Activated naive CD4-positive, alpha-beta T cell treated with anti-CD3 and anti-CD28 coated beads, Interleukin-2, amount 50 U/mL, for 24 hours (primary cell): ENCODE results near the gene BLACAT1.
"Not testable (repeated sequence)": the region's sequence is repeated elsewhere in the genome, so short reads cannot be mapped to it uniquely, and the experiment has no call there.

ENCODE experiments used
- H3K27ac Mint-ChIP-seq: one replicate; pipeline ENCODE4 v1.8.0; 2021; ENCODE audit warnings: mild to moderate bottlenecking, mixed read lengths
- H3K27me3 Mint-ChIP-seq: one replicate; pipeline ENCODE4 v1.8.0; 2021; ENCODE audit warnings: mixed read lengths
- H3K36me3 Mint-ChIP-seq: one replicate; pipeline ENCODE4 v1.8.0; 2021; ENCODE audit warnings: mixed read lengths
- H3K4me1 Mint-ChIP-seq: one replicate; pipeline ENCODE4 v1.8.0; 2021; ENCODE audit warnings: mixed read lengths
- H3K4me3 Mint-ChIP-seq: one replicate; pipeline ENCODE4 v1.8.0; 2021; ENCODE audit warnings: mild to moderate bottlenecking, mixed read lengths
- H3K9me3 Mint-ChIP-seq: one replicate; pipeline ENCODE4 v1.8.0; 2021; ENCODE audit warnings: mixed read lengths

Gene BLACAT1

DNA sequence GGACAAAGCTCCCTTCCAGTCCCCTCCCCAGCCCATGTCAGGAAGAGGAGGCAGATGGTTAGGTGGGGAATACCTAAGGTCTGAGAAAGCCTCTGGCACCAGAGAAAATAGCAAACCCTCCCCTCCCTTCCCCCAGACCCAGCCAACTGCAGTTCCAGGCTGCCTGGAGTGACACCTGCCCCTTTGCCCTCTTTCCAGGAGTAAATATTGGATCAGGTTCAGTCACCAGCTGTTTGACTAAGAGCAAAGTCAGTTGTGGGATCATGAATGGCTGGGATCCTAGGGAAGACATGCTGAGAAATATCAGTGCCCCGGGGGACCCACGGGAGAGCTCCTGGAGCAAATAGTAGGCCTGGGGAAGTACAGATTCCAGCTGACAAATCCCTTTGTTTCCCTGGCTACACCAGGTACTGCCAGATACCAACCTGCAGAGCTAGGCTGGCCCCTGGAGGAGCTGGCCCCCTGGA lies 36.4 kb upstream of the BLACAT1 start:
- no peaks in the 10 kb centered on the region for H3K9me3 Mint-ChIP-seq
- no peak overlapping the region for H3K4me3 Mint-ChIP-seq
- H3K27me3 Mint-ChIP-seq, result peaks cover 24% of the 10 kb centered on the region
- no peaks in the 10 kb centered on the region for H3K36me3 Mint-ChIP-seq
- H3K27ac Mint-ChIP-seq, result no peak overlapping the region
- H3K4me1 Mint-ChIP-seq, result no peaks in the 10 kb centered on the region

DNA sequence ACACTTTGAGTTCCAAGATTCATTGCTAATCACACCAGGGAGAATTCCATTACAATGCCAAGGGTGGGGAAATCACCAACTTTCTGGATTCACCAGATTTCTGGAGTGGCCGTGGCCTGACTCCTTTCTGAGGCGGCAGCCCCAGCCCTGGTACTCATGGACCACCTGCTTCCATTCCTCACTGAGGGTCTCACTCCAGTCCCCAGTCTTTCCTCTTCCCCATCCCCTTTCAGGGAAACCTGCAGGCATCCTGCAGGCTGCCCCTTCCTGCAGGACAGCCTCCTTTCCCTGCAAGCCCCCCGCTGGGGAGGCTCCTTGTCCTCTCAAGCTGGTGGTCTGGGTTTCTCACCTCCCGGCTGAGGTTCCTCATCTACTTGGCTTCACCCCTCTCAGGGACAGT lies 35.9 kb upstream of the BLACAT1 start:
- no peak overlapping the region for H3K4me3 Mint-ChIP-seq
- H3K4me1 Mint-ChIP-seq, result no peaks in the 10 kb centered on the region
- no peaks in the 10 kb centered on the region for H3K9me3 Mint-ChIP-seq
- peaks cover 24% of the 10 kb centered on the region for H3K27me3 Mint-ChIP-seq
- H3K36me3 Mint-ChIP-seq, result no peaks in the 10 kb centered on the region
- no peak overlapping the region for H3K27ac Mint-ChIP-seq

DNA sequence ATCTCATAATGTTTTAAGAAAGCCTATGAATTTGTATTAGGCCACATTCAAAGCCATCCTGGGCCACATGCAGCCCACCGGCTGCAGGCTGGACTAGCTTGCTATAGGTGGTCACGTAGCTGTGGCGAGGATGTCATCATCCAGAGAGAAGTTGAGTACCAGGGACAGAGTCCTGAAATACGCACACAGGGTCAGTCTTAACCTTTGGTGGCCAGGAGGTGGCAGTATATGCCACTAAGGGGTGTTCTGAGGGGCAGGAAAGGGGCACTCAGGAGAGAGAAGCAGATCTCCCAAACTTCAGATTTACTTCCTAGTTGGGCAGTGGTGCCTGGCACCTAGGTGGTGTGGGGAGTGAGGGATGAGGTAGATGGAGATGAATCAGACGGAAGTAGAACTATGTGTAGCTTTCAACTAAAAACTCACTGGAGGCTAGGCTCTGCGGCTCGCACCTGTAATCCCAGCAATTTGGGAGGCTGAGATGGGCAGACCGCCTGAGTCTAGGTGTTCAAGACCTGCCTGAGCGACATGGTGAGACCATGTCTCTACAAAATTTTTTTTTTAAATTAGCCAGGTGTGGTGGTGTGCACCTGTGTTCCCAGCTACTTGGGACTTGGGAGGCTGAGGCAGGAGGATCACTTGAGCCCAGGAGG lies 32.4 kb upstream of the BLACAT1 start:
- Mint-ChIP-seq H3K4me1 (peaks cover 3% of the 10 kb centered on the region), H3K9me3 (no peaks in the 10 kb centered on the region), H3K4me3 (no peak overlapping the region), H3K36me3 (no peaks in the 10 kb centered on the region), H3K27ac (peak overlapping the region; percentile 4), H3K27me3 (peaks cover 32% of the 10 kb centered on the region)

DNA sequence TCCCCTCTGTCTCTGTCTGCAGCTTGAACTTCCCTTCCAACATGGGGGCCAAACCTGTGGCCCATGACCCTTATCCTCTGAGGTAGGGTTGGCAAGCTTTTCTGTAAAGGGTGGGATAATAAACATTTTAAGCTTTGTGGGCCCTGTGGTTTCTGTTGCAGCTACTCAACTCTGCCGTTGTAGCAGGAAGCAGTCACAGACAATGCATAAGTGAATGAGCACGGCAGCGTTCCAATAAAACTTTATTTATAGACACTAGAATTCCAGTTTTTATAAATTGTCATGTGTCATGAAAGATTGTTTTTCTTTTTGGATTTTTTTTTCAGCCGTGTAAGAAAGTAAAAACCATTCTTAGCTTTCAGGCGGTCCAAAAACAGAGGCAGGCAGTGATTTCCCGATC lies 30.4 kb upstream of the BLACAT1 start:
- H3K4me3 Mint-ChIP-seq, result no peak overlapping the region
- peaks cover 6% of the 10 kb centered on the region for H3K4me1 Mint-ChIP-seq
- H3K9me3 Mint-ChIP-seq, result no peaks in the 10 kb centered on the region
- peaks cover 33% of the 10 kb centered on the region for H3K27me3 Mint-ChIP-seq
- H3K36me3 Mint-ChIP-seq, result no peaks in the 10 kb centered on the region
- H3K27ac Mint-ChIP-seq, result no peak overlapping the region

GRCh38 chr1:205484985-205485967 lies 29.4 kb upstream of the BLACAT1 start:
- Mint-ChIP-seq H3K4me3 (no peak overlapping the region), H3K9me3 (no peaks in the 10 kb centered on the region), H3K27ac (no peak overlapping the region), H3K36me3 (no peaks in the 10 kb centered on the region), H3K4me1 (peaks cover 15% of the 10 kb centered on the region), H3K27me3 (peaks cover 35% of the 10 kb centered on the region)

DNA sequence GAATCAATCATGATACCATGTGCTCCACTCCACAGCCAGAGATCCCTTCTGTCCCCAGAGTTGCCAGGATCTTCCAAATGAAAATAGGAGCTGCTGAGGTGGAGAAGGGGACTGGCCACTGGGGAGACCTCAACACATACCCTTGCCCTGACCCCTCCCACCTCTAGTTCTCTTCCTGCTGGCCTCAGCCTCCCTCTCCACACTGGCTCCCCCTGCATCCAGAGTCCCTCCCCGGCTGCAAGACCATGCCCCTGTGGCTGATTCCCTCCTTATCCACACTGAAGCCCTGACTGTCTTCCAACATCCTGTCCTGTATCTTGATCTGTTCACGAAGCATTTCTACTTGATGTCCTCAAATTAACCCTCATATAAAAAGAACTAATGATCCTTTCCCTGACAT lies 27.5 kb upstream of the BLACAT1 start:
- Mint-ChIP-seq H3K27ac (peak overlapping the region; percentile 18), H3K4me3 (no peak overlapping the region), H3K27me3 (peaks cover 31% of the 10 kb centered on the region)

DNA sequence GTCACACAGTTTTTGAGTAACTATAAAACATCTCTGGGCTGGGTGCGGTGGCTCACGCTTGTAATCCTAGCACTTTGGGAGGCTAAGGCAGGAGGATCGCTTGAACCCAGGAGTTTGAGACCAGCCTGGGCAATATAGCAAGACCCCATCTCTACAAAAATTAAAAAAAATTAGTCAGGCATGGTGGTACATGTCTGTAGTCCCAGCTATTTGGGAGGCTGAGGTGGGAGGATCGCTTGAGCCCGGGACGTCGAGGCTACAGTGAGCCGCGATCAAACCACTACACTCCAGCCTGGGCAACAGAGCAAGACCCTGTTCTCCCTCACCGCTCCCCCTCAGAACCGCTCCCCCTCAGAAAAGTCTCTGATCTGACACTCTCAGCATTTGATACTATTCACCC lies 26.7 kb upstream of the BLACAT1 start:
- H3K4me3 Mint-ChIP-seq, H3K27ac Mint-ChIP-seq, H3K9me3 Mint-ChIP-seq, H3K36me3 Mint-ChIP-seq: not testable (repeated sequence)
- H3K27me3 Mint-ChIP-seq, result peaks cover 27% of the 10 kb centered on the region
- peaks cover 23% of the 10 kb centered on the region for H3K4me1 Mint-ChIP-seq

More for the DNA sequence above, 27.5 kb upstream of the BLACAT1 start:
- Mint-ChIP-seq H3K4me1 (peaks cover 23% of the 10 kb centered on the region), H3K9me3 (no peaks in the 10 kb centered on the region), H3K36me3 (no peaks in the 10 kb centered on the region)

- H3K36me3 Mint-ChIP-seq, result no peaks in the 10 kb centered on the region
- H3K4me3 Mint-ChIP-seq, result peak overlapping the region; percentile 53
- peaks cover 27% of the 10 kb centered on the region for H3K27me3 Mint-ChIP-seq
- no peaks in the 10 kb centered on the region for H3K9me3 Mint-ChIP-seq
- H3K27ac Mint-ChIP-seq, result no peak overlapping the region
- H3K4me1 Mint-ChIP-seq, result peaks cover 23% of the 10 kb centered on the region
Measured at GRCh38 chr1:205481629-205482151, 25.8 kb upstream of the BLACAT1 start.

DNA sequence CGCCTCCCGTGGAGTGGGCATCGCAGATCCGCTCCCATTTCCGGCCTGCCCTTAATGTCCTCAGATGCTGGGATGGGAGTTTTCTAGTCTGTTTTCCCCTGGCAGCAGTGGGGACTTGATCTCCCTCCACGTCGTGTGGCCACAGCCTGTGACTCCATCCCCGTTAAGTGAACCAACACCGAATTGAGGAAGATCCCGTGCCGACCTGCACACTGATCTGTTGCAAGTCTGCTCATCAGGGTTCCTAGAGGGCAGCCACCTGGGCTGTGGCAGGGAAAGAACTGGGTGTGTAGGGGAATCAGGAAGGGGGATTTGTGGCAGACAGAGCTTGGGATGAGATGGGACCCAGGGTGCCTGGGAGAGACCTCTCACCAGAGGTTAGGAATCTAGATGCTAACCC lies 25.4 kb upstream of the BLACAT1 start:
- Mint-ChIP-seq H3K27ac (peak overlapping the region; percentile 3), H3K36me3 (no peaks in the 10 kb centered on the region), H3K9me3 (no peaks in the 10 kb centered on the region), H3K27me3 (peaks cover 27% of the 10 kb centered on the region), H3K4me3 (peak overlapping the region; percentile 53), H3K4me1 (peaks cover 23% of the 10 kb centered on the region)

- peaks cover 24% of the 10 kb centered on the region for H3K27me3 Mint-ChIP-seq
- peaks cover 20% of the 10 kb centered on the region for H3K4me1 Mint-ChIP-seq
- H3K27ac Mint-ChIP-seq, result no peak overlapping the region
- peak overlapping the region; percentile 62 for H3K4me3 Mint-ChIP-seq
- H3K36me3 Mint-ChIP-seq, result peaks cover 2% of the 10 kb centered on the region
- no peaks in the 10 kb centered on the region for H3K9me3 Mint-ChIP-seq
Measured at GRCh38 chr1:205480349-205480985, 24.6 kb upstream of the BLACAT1 start.

DNA sequence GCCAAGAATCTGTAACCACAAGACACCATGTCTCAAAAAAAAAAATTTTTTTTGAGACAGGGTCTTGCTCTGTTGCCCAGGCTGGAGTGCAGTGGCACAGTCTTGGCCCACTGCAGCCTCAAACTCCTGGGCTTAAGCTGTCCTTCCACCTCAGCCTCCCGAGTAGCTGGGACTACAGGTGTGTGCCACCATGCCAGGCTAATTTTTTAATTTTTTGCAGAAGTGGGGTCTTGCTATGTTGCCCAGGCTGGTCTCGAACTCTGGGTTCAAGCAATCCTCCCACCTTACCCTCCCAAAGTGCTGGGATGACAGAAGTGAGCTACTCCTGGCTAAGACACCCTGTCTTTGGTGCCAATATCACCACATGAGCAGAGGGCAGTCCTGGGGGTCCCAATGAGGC lies 23.1 kb upstream of the BLACAT1 start:
- peaks cover 20% of the 10 kb centered on the region for H3K4me1 Mint-ChIP-seq
- H3K36me3 Mint-ChIP-seq, H3K9me3 Mint-ChIP-seq, H3K4me3 Mint-ChIP-seq, H3K27ac Mint-ChIP-seq: not testable (repeated sequence)
- H3K27me3 Mint-ChIP-seq, result peaks cover 24% of the 10 kb centered on the region

GRCh38 chr1:205477759-205478247 lies 22.0 kb upstream of the BLACAT1 start:
- H3K4me1 Mint-ChIP-seq, result peaks cover 20% of the 10 kb centered on the region
- H3K36me3 Mint-ChIP-seq, result peaks cover 2% of the 10 kb centered on the region
- no peaks in the 10 kb centered on the region for H3K9me3 Mint-ChIP-seq
- no peak overlapping the region for H3K27ac Mint-ChIP-seq
- H3K4me3 Mint-ChIP-seq, result no peak overlapping the region
- H3K27me3 Mint-ChIP-seq, result peaks cover 24% of the 10 kb centered on the region

DNA sequence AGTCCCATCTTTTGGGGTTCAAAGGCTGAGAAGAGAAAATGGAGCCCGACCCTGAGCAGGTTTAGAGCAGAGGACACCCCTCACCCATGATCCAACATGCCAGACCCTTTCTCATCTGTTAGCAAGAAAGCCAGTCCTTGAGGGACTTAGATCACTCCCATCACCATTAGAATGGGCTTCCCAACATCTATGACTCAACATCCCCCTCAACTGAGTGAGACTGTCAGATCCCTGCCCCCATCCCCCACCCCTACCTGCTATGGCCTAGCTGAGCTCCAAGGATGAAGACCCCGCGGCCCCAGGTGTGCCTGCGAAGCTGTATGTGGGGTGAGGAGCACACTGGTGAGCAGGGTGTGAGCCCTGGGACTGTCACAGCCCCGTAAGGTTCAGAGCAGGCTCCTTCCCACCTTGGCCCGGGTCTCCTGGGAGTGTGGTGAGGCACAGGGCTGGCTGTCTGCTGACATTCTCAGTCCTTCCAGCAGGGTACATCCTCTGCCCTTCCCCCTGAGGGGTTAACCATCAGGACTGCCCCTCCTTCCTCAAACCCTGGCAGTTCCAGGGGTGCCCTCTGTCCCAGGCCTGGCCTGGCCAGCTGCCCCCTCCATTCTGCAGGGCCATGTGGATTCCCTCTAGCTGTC lies 21.4 kb upstream of the BLACAT1 start:
- Mint-ChIP-seq H3K27me3 (peaks cover 28% of the 10 kb centered on the region), H3K36me3 (peaks cover 2% of the 10 kb centered on the region), H3K27ac (no peak overlapping the region), H3K4me3 (no peak overlapping the region), H3K9me3 (no peaks in the 10 kb centered on the region), H3K4me1 (peaks cover 20% of the 10 kb centered on the region)

DNA sequence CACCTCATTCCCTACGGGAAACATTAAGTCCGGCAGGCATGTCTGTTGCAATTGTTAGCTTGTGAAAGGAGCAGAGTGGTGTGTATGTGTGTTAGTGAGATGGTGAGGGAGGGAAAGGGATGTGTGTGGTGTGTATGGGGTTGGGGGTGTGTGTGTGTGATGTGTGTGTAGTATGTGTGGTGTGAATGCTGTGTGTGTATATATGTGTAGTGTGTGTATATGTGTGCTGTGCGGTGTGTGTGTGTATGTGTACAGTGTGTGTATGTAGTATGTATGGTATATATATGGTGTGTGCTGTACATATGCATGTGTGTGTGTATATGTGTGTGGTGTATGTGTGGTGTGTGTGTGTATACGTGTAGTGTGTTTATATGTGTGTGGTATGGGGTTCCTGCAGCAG lies 20.8 kb upstream of the BLACAT1 start:
- peaks cover 30% of the 10 kb centered on the region for H3K27me3 Mint-ChIP-seq
- no peak overlapping the region for H3K27ac Mint-ChIP-seq
- H3K4me1 Mint-ChIP-seq, result peaks cover 20% of the 10 kb centered on the region
- no peaks in the 10 kb centered on the region for H3K9me3 Mint-ChIP-seq
- peaks cover 2% of the 10 kb centered on the region for H3K36me3 Mint-ChIP-seq
- H3K4me3 Mint-ChIP-seq, result no peak overlapping the region

- H3K9me3 Mint-ChIP-seq, result no peaks in the 10 kb centered on the region
- H3K36me3 Mint-ChIP-seq, result peaks cover 2% of the 10 kb centered on the region
- no peak overlapping the region for H3K4me3 Mint-ChIP-seq
- peaks cover 31% of the 10 kb centered on the region for H3K27me3 Mint-ChIP-seq
- H3K4me1 Mint-ChIP-seq, result peaks cover 14% of the 10 kb centered on the region
- no peak overlapping the region for H3K27ac Mint-ChIP-seq
Measured at GRCh38 chr1:205475855-205476254, 20.0 kb upstream of the BLACAT1 start.
